ENCODE measurements around the gene PLVAP. TPM values are rescaled to one million over a fixed set of nuclear protein-coding genes. Genes with fewer than 3 reads are reported as not detected.

Gene PLVAP
- total and polyA plus RNA-seq, 2 donors (not counting 3 experiments of a cell fraction or from before 2014, with no cell fraction given): 5.7 to 16.9 TPM

GRCh38 chr19:17309198-17309964 is 67.8 kb downstream of the PLVAP start, which contains the start of gene DDA1:
Gene DDA1 (plus strand): TSS chr19:17309563. CDS start chr19:17309655, 92 bp downstream.
- peak; percentile 100 for DNase-seq (ENCODE audit: low read depth, low spot score)
- H3K9me1 ChIP-seq (replicated peaks; ENCODE audit: control insufficient read depth, extremely low read depth, insufficient read depth, low read length): no peaks in the 10 kb centered on the region
- TF ChIP-seq MAX (IDR thresholded peaks at IDR 0.05; ENCODE audit: insufficient read depth, insufficient read length) (no peak), CTCF (IDR thresholded peaks at IDR 0.05; ENCODE audit: extremely low read depth in 1 of 2, insufficient read depth in 1 of 2, low read depth in 1 of 2, low read length in 2 of 2) (no peak), GATA2 (IDR thresholded peaks at IDR 0.05; ENCODE audit: insufficient read depth, insufficient read length, low read depth, low read length) (no peak), JUN (IDR thresholded peaks at IDR 0.05; ENCODE audit: borderline replicate concordance, insufficient read depth, insufficient read length, low read depth) (no peak), FOS (IDR thresholded peaks at IDR 0.05; ENCODE audit: borderline replicate concordance, insufficient read depth, low read length) (no peak), MYC (IDR thresholded peaks at IDR 0.05; ENCODE audit: low read depth, low read length) (no peak), EZH2 (IDR thresholded peaks at IDR 0.05; ENCODE audit: borderline replicate concordance, low read depth, low read length, severe bottlenecking) (no peak), POLR2A (IDR thresholded peaks at IDR 0.05; ENCODE audit: low read depth, low read length) (peak; percentile 84), POLR2AphosphoS5 (IDR thresholded peaks at IDR 0.05; ENCODE audit: insufficient read depth, low read depth, low read length) (peak; percentile 77)
- H3K9ac ChIP-seq (replicated peaks; ENCODE audit: extremely low read depth, insufficient read depth, low read length): peak within 1 kb of the TSS; percentile 90
- intact Hi-C loops (cut with micrococcal nuclease): no loop called here
- H3K79me2 ChIP-seq (ENCODE audit: control insufficient read depth, insufficient read depth, low read length): peaks cover 34% of the 10 kb centered on the region
- peaks cover 15% of the 10 kb centered on the region for H3K4me1 ChIP-seq (ENCODE audit: control insufficient read depth, extremely low read depth, insufficient read depth, low read length)
- H2AFZ ChIP-seq (ENCODE audit: low read depth, low read length): peak within 1 kb of the TSS; percentile 75
- TSS peak; percentile 50 for BruUV-seq (replicated peaks)
- H3K27ac ChIP-seq (ENCODE audit: insufficient read depth, low read depth, low read length): peak within 1 kb of the TSS; percentile 69
- peak within 1 kb of the TSS; percentile 79 to 97 (median 90) for H3K4me3 ChIP-seq (replicated peaks in 1 of 3; ENCODE audit: insufficient read depth in 1 of 3, low read depth in 1 of 3, low read length in 3 of 3)
- no peaks in the 10 kb centered on the region for H3K27me3 ChIP-seq (ENCODE audit: control insufficient read depth in 2 of 2, insufficient read depth in 2 of 2, low read length in 2 of 2)
- H3K36me3 ChIP-seq (ENCODE audit: control insufficient read depth in 2 of 2, extremely low read depth in 1 of 2, insufficient read depth in 2 of 2, low read length in 2 of 2): peaks cover 4 to 12% of the 10 kb centered on the region in 2 experiments
- H3K9me3 ChIP-seq (replicated peaks; ENCODE audit: control insufficient read depth, insufficient read depth, low read length): no peaks in the 10 kb centered on the region
- H3K4me2 ChIP-seq (ENCODE audit: insufficient read depth, low read length): peak within 1 kb of the TSS; percentile 92
- POLR2A ChIA-PET: interaction anchor here (0.6 to 1.1 kb wide), 4 partner anchors 17 to 389 kb away, joined by 3 to 13 read pairs (median 8); no protein-coding TSS in a partner anchor
- H4K20me1 ChIP-seq (replicated peaks; ENCODE audit: control insufficient read depth, extremely low read depth, insufficient read depth, low read length): no peaks in the 10 kb centered on the region
- FAIRE-seq: peak; percentile 100
- CTCF ChIA-PET: interaction anchor here (0.6 to 2.1 kb wide), 7 partner anchors 15 to 110 kb away, joined by 3 to 11 read pairs (median 4); partner anchors contain the start of genes ANKLE1 and MVB12A
- dilution Hi-C loops (cut with MboI; ENCODE audit: extremely low pct_ligation_motif_present, low sequenced_read_pairs): no loop called here

All from endothelial cell of umbilical vein (primary cell).